Smooth muscle cell (in vitro differentiated cells): ENCODE results near the gene CD8A. TPM values are rescaled to one million over a fixed set of nuclear protein-coding genes. Genes with fewer than 3 reads are reported as not detected.

Experiments used
- DNase-seq: peaks from one replicate; lab custom pipeline; 2025; ENCODE audit not compliant: unreplicated experiment; lab: John Stamatoyannopoulos, UW
- H2AFZ ChIP-seq: fragments of 200-600 bp; sonication (generic); 2 replicates; pipeline ENCODE4 v1.6.0; 2016; ENCODE audit warnings: antibody characterized with exemption, low read depth, mild to moderate bottlenecking
- H3F3A ChIP-seq: fragments of 200-600 bp; sonication (generic); 2 replicates; pipeline ENCODE4 v1.6.0; 2017; ENCODE audit warnings: antibody characterized with exemption, low read depth
- H3K27ac ChIP-seq: fragments of 200-600 bp; sonication (generic); 2 replicates; pipeline ENCODE4 v1.5.1; 2016; ENCODE audit warnings: low read depth, mild to moderate bottlenecking
- H3K27me3 ChIP-seq: fragments of 200-600 bp; sonication (generic); 2 replicates; pipeline ENCODE4 v1.6.1; 2016; ENCODE audit warnings: low read depth, mild to moderate bottlenecking
- H3K36me3 ChIP-seq: fragments of 200-600 bp; sonication (generic); 2 replicates; pipeline ENCODE4 v1.5.1; 2016; ENCODE audit warnings: low read depth
- H3K4me1 ChIP-seq: fragments of 200-600 bp; sonication (generic); 2 replicates; pipeline ENCODE4 v1.5.1; 2016; ENCODE audit warnings: low read depth
- H3K4me2 ChIP-seq: fragments of 200-600 bp; sonication (generic); 2 replicates; pipeline ENCODE4 v1.6.0; 2016; ENCODE audit warnings: mild to moderate bottlenecking
- H3K4me3 ChIP-seq: fragments of 200-600 bp; sonication (generic); 2 replicates; pipeline ENCODE4 v1.5.1; 2016; ENCODE audit warnings: mild to moderate bottlenecking
- H3K79me2 ChIP-seq: fragments of 200-600 bp; sonication (generic); 2 replicates; pipeline ENCODE4 v1.6.0; 2016; ENCODE audit warnings: low read depth, mild to moderate bottlenecking
- H3K9ac ChIP-seq: fragments of 200-600 bp; sonication (generic); 2 replicates; pipeline ENCODE4 v1.6.0; 2016; ENCODE audit warnings: low read depth
- H3K9me3 ChIP-seq: fragments of 200-600 bp; sonication (generic); replicated peaks from 2 replicates; pipeline ENCODE4 v1.5.1; 2016; ENCODE audit warnings: low read depth
- H4K20me1 ChIP-seq: fragments of 200-600 bp; sonication (generic); 2 replicates; pipeline ENCODE4 v1.6.0; 2016; ENCODE audit warnings: low read depth
- WGBS: methylation state at CpG from one replicate; pipeline ENCODE4 v1.1.7; 2016; ENCODE audit warnings: low lambda C conversion rate; 5-methylcytosine and 5-hydroxymethylcytosine counted together
- polyA plus RNA-seq: library from polyadenylated mRNA; unstranded; fragments of >200 nt; fragmentation: Nextera tagmentation; extraction: Ambion mirVana; gene quantifications from 2 replicates; pipeline ENCODE4 v1.2.1, GENCODE V29; 2016
- total RNA-seq: library from RNA; depleted of rRNA; stranded (reverse); fragments of >200 nt; gene quantifications from 2 replicates; pipeline ENCODE4 v1.2.3, GENCODE V29; 2014
- TF ChIP-seq, protein P1 (sequence below): fragments of 200-600 bp; sonication (generic); IDR thresholded peaks from 2 replicates; pipeline ENCODE4 v1.5.1; 2017; ENCODE audit warnings: borderline replicate concordance, mild to moderate bottlenecking, antibody characterized with exemption; ENCODE audit not compliant: insufficient read depth, poor library complexity, severe bottlenecking

Gene CD8A
- total and polyA plus RNA-seq, 2 experiments from 2014 or later: not detected

DNA sequence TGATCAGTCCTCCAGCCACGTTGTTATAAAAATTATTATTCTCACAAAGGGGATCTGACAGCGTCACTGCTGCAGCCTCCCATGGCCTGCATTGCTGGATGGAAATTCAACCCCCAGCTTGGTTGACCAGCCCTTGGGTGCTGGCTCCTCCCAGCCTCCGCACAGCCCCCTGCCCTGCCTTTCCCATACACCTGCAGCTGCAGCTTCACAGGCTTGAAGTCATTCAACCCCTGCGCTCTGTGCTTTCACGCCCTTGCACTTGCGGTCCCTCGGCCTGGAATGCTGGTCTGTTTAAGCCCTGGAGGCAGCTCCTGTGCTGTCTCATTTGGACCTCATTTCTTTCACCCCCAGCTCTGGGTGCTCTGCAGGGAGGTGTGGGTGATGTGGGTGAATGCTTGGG lies 860 bp upstream of the CD8A start:
- Histone ChIP-seq H4K20me1 (no peaks in the 10 kb centered on the region), H3K4me1 (peaks cover 16% of the 10 kb centered on the region), H3K79me2 (no peaks in the 10 kb centered on the region), H2AFZ (no peak overlapping the region), H3K27ac (no peak overlapping the region), H3K4me3 (no peak overlapping the region), H3K4me2 (peak overlapping the region; percentile 71), H3K27me3 (peaks cover 82% of the 10 kb centered on the region), H3K36me3 (no peaks in the 10 kb centered on the region), H3K9ac (no peak overlapping the region), H3K9me3 (no peaks in the 10 kb centered on the region), H3F3A (no peaks in the 10 kb centered on the region)
- WGBS: 50% methylated on average over 7 of the region's 7 CpGs
- TF ChIP-seq, protein P1, sequence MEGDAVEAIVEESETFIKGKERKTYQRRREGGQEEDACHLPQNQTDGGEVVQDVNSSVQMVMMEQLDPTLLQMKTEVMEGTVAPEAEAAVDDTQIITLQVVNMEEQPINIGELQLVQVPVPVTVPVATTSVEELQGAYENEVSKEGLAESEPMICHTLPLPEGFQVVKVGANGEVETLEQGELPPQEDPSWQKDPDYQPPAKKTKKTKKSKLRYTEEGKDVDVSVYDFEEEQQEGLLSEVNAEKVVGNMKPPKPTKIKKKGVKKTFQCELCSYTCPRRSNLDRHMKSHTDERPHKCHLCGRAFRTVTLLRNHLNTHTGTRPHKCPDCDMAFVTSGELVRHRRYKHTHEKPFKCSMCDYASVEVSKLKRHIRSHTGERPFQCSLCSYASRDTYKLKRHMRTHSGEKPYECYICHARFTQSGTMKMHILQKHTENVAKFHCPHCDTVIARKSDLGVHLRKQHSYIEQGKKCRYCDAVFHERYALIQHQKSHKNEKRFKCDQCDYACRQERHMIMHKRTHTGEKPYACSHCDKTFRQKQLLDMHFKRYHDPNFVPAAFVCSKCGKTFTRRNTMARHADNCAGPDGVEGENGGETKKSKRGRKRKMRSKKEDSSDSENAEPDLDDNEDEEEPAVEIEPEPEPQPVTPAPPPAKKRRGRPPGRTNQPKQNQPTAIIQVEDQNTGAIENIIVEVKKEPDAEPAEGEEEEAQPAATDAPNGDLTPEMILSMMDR: no peak
- no peak for DNase-seq

DNA sequence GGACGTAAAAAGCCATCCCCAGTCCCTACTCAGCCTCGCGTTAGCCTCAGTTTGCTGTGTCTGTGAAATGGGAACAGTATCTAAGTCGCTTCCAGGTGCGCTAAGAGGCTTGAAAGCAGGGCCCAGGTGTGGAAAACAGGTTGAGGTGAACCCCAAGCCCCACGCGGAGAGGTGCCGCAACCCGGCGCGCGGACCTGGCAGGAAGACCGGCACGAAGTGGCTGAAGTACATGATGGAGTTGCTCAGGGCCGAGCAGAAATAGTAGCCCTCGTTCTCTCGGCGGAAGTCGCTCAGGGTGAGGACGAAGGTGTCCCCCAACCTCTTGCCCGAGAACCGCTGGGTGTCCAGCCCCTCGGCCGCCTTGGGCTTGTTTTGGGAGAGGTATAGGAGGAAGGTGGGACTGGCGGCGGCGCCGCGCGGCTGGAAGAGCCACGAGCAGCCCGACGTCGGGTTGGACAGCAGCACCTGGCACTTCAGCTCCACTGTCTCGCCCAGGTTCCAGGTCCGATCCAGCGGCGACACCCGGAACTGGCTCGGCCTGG lies 508 bp downstream of the CD8A start:
- DNase-seq: no peak
- H3F3A ChIP-seq: no peaks in the 10 kb centered on the region
- no peak overlapping the region for H3K27ac ChIP-seq

DNA sequence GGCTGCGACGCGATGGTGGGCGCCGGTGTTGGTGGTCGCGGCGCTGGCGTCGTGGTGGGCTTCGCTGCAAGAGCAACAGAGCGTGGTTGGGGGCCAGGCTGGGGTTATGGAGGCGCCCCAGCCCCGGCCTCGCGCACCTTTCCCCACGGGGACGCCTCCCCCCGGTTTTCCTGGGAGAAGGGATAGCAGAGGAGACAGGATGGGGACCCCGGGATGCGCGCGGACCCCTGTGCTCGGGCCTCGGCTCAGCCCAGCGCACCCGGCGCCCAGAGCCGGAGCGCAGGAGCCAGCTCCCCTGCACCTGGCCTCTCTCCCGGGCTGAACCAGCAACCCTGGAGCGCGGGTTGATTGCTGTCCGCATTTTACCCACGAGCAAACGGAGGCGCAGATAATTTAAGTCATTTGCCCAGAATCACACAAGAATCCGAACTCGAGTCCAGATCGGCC lies 1.0 kb downstream of the CD8A start:
- H3K9ac ChIP-seq: no peak overlapping the region
- no peak for DNase-seq
- peaks cover 16% of the 10 kb centered on the region for H3K4me1 ChIP-seq
- H3F3A ChIP-seq: no peaks in the 10 kb centered on the region
- H3K79me2 ChIP-seq: no peaks in the 10 kb centered on the region
- H3K9me3 ChIP-seq: no peaks in the 10 kb centered on the region
- H3K4me2 ChIP-seq: no peak overlapping the region
- H2AFZ ChIP-seq: no peak overlapping the region
- 34% methylated on average over 39 of the region's 40 CpGs for WGBS
- no peak overlapping the region for H3K4me3 ChIP-seq
- no peaks in the 10 kb centered on the region for H3K36me3 ChIP-seq
- TF ChIP-seq, protein P1: no peak
- no peaks in the 10 kb centered on the region for H4K20me1 ChIP-seq
- no peak overlapping the region for H3K27ac ChIP-seq
- peaks cover 95% of the 10 kb centered on the region for H3K27me3 ChIP-seq

More for the DNA sequence above, 508 bp downstream of the CD8A start:
- TF ChIP-seq, protein P1: no peak
- Histone ChIP-seq H3K9me3 (no peaks in the 10 kb centered on the region), H3K4me1 (peaks cover 16% of the 10 kb centered on the region), H3K79me2 (no peaks in the 10 kb centered on the region), H3K9ac (no peak overlapping the region), H4K20me1 (no peaks in the 10 kb centered on the region), H3K27me3 (peaks cover 95% of the 10 kb centered on the region), H3K4me3 (no peak overlapping the region), H3K4me2 (peak overlapping the region; percentile 71), H3K36me3 (no peaks in the 10 kb centered on the region), H2AFZ (no peak overlapping the region)
- 20% methylated on average over 34 of the region's 40 CpGs for WGBS
